ENCODE results near the gene EMILIN3. TPM values are rescaled to one million over a fixed set of nuclear protein-coding genes. Genes with fewer than 3 reads are reported as not detected.

Gene EMILIN3
- total and polyA plus RNA-seq, 2 of the 8 experiments (the other 6 are each of a cell fraction or from before 2014, with no cell fraction given), result 3.8 to 5.2 TPM

DNA sequence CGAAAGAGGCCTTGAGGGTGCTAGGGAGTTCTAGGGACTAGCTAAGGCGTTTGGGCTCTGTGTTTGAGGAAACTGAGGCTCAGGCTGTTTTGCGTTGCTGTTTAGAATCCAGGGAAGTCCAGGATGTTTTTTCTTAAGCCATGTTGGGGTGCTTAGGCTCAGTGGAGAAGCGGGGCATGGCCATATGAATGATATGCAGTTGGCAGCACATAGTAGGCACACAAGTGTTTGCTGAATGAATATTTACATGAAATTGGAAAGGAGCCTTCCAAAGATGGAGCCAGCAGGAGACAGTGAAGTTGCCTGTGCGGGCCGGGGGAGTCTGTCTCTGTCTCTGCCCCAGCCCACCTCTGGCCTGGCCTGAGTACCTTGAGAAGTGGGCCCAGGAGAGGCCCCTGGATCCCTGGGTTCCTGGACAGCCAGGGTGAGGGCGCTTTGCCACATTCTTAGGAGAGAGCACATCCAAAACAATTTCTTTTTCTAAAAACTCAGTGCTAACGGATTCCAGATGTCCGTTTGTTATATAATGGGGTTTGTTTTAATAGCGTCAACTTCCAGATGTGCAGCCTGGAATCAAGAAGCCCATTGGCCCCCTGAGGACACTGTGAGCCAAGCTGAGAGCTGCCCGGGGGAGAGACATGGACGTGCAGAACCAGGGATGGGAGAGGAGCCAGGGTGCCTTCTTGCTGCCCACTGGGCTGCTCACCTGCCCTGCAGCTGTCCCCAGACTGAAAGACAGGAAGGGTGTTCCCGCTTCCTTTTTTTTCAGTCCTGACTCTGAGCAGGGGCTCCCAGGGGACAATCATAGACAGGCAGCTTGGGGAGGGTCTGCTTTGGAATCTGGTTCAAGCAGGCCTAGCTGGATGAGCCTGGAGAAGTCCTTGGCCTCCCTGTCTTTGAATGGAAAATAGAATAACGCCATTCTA lies 20.1 kb upstream of the EMILIN3 start:
- no peak overlapping the region for H3K4me2 ChIP-seq (ENCODE audit: insufficient read depth in 1 of 2, low read depth in 2 of 2, low read length in 2 of 2)
- H3K23ac ChIP-seq (ENCODE audit: insufficient read length), result no peak overlapping the region
- no peaks in the 10 kb centered on the region for H3K9me3 ChIP-seq (ENCODE audit: insufficient read depth in 2 of 2, low read depth in 1 of 2, low read length in 1 of 2)

More for the DNA sequence above, 20.1 kb upstream of the EMILIN3 start:
- Histone ChIP-seq H3K27ac (ENCODE audit: low read depth, low read length) (no peak overlapping the region), H3K4me3 (ENCODE audit: extremely low read depth in 1 of 4, insufficient read depth in 2 of 4, low read depth in 3 of 4, low read length in 4 of 4) (no peak overlapping the region), H3K18ac (ENCODE audit: extremely low read depth, low read length) (no peak overlapping the region), H3K23me2 (ENCODE audit: low read depth, low read length) (no peaks in the 10 kb centered on the region), H3K36me3 (ENCODE audit: control insufficient read depth in 2 of 4, insufficient read depth in 4 of 4, low read length in 3 of 4) (no peaks in the 10 kb centered on the region), H2BK15ac (ENCODE audit: low read length) (no peak overlapping the region), H4K8ac (ENCODE audit: extremely low read depth, insufficient read depth, low read length) (no peak overlapping the region), H3K79me2 (ENCODE audit: control insufficient read depth in 1 of 2, insufficient read depth in 2 of 2, low read length in 2 of 2) (no peaks in the 10 kb centered on the region), H2BK5ac (ENCODE audit: low read depth, low read length) (no peak overlapping the region), H4K20me1 (replicated peaks in 1 of 2; ENCODE audit: control insufficient read depth in 1 of 2, insufficient read depth in 2 of 2, low read length in 2 of 2) (no peaks in the 10 kb centered on the region), H2BK12ac (ENCODE audit: low read depth, low read length) (no peak overlapping the region), H3K14ac (ENCODE audit: insufficient read length) (no peak overlapping the region), H3K9ac (replicated peaks in 1 of 4; ENCODE audit: extremely low read depth in 1 of 4, low read depth in 3 of 4, low read length in 3 of 4) (no peak overlapping the region), H4K91ac (replicated peaks; ENCODE audit: insufficient read length, low read length) (no peak overlapping the region), H2AK5ac (ENCODE audit: low read depth, low read length) (no peak overlapping the region), H3K4me1 (replicated peaks in 1 of 4; ENCODE audit: control insufficient read depth in 3 of 4, insufficient read depth in 4 of 4, low read length in 3 of 4) (peaks cover 0 to 4% (median 1%) of the 10 kb centered on the region in 4 experiments; a peak in 2 of 7 replicates), H2BK120ac (replicated peaks; ENCODE audit: low read depth, low read length) (no peak overlapping the region), H2BK20ac (ENCODE audit: low read length) (no peak overlapping the region), H2AFZ (ENCODE audit: low read length) (peak overlapping the region; percentile 46; the same call in 1 of the 2 replicates), H4K5ac (ENCODE audit: insufficient read length, low read depth, low read length) (no peak overlapping the region), H3K79me1 (ENCODE audit: low read depth, low read length) (no peaks in the 10 kb centered on the region; the same call in 1 of the 2 replicates), H3K27me3 (replicated peaks in 1 of 4; ENCODE audit: control insufficient read depth in 3 of 4, extremely low read depth in 1 of 4, insufficient read depth in 3 of 4, low read length in 3 of 4) (no peaks in the 10 kb centered on the region), H3K56ac (replicated peaks; ENCODE audit: insufficient read length, low read depth, low read length) (no peak overlapping the region), H3K4ac (replicated peaks; ENCODE audit: insufficient read length, low read depth, low read length) (no peak overlapping the region)
- POLR2A ChIA-PET (ENCODE audit: partially characterized antibody), result interaction anchor here (1.0 kb wide), 1 partner anchor 20 kb away, joined by 3 read pairs; the partner anchor contains the start of gene EMILIN3
- FAIRE-seq (no peak), DNase-seq (ENCODE audit: low read depth in 1 of 2, low spot score in 2 of 2) (no peak)
- 84% methylated on average over 14 of the region's 14 CpGs; no CpG with 5 or more reads in 1 of the 2 experiments for WGBS, 2 experiments (ENCODE audit: extremely low coverage in 1 of 2, insufficient coverage in 1 of 2, insufficient read length in 1 of 2, insufficient replicate concordance in 2 of 2, low coverage in 1 of 2, low lambda C conversion rate in 2 of 2, missing lambda C conversion rate in 1 of 2)
- CTCF ChIA-PET (ENCODE audit: partially characterized antibody), result interaction anchor here (0.8 to 1.8 kb wide), 8 partner anchors 18 to 58 kb away, joined by 3 to 9 read pairs (median 4); partner anchors contain the start of gene EMILIN3
- TF ChIP-seq KDM5A (IDR thresholded peaks at IDR 0.05; ENCODE audit: low read length) (no peak), HDAC6 (IDR thresholded peaks at IDR 0.05; ENCODE audit: low read depth, low read length) (no peak), MAFK (IDR thresholded peaks at IDR 0.05; ENCODE audit: low read depth, low read length) (no peak), SIN3A (conservative IDR thresholded peaks at IDR 0.05 in 1 of 2, IDR thresholded peaks at IDR 0.05 in 1 of 2; ENCODE audit: low read depth in 1 of 2, low read length in 2 of 2) (no peak), TAF7 (optimal IDR thresholded peaks at IDR 0.05; ENCODE audit: borderline replicate concordance, low read depth, low read length) (no peak), JUND (IDR thresholded peaks at IDR 0.05; ENCODE audit: low read length) (no peak), TBP (IDR thresholded peaks at IDR 0.05; ENCODE audit: low read depth, low read length) (no peak), CBX5 (IDR thresholded peaks at IDR 0.05; ENCODE audit: low read depth, low read length) (no peak), ASH2L (IDR thresholded peaks at IDR 0.05; ENCODE audit: low read length) (no peak), JUN (IDR thresholded peaks at IDR 0.05; ENCODE audit: low read depth, low read length) (no peak)

Measured in H1 (cell line).